Cardiac muscle cell (in vitro differentiated cells and primary cell): ENCODE measurements around the gene GPR32. TPM values are rescaled to one million over a fixed set of nuclear protein-coding genes. Genes with fewer than 3 reads are reported as not detected.

ENCODE experiments used
- DNase-seq, 2 donors: peaks; one replicate each; pipeline versions ENCODE4 v3.0.0 to v3.0.0-alpha.2; 2010 to 2017; ENCODE audit warnings: low read depth in 1 of 2, low spot score in 1 of 2
- H3K27ac ChIP-seq: fragments of 200-600 bp; sonication (generic); 2 replicates; pipeline ENCODE4 v1.5.1; 2016
- H3K27me3 ChIP-seq: fragments of 200-600 bp; sonication (generic); 2 replicates; pipeline ENCODE4 v1.6.0; 2016; ENCODE audit warnings: control low read depth
- H3K36me3 ChIP-seq: fragments of 200-600 bp; sonication (generic); 2 replicates; pipeline ENCODE4 v1.5.1; 2016; ENCODE audit warnings: control low read depth
- H3K4me1 ChIP-seq: fragments of 200-600 bp; sonication (generic); 2 replicates; pipeline ENCODE4 v1.8.1; 2017; ENCODE audit warnings: low read depth, mild to moderate bottlenecking, mixed run types
- H3K4me3 ChIP-seq: fragments of 200-600 bp; sonication (generic); 2 replicates; pipeline ENCODE4 v1.5.1; 2016; ENCODE audit warnings: mild to moderate bottlenecking
- H3K9me3 ChIP-seq: fragments of 200-600 bp; sonication (generic); 2 replicates; pipeline ENCODE4 v1.5.1; 2017; ENCODE audit warnings: low read depth, mild to moderate bottlenecking, control low read depth
- polyA plus RNA-seq: library from polyadenylated mRNA; unstranded; fragments of >200 nt; fragmentation: Nextera tagmentation; extraction: Ambion mirVana; gene quantifications from 2 replicates; pipeline ENCODE4 v1.2.1, GENCODE V29; 2016
- total RNA-seq: library from RNA; depleted of rRNA; stranded (reverse); fragments of >200 nt; gene quantifications from 2 replicates; pipeline ENCODE4 v1.2.3, GENCODE V29; 2016
- TF ChIP-seq, protein P1 (sequence below): IDR thresholded peaks from 2 replicates; pipeline ENCODE4 v1.5.1; 2012; ENCODE audit warnings: low read depth, mild to moderate bottlenecking, low read length

The GPR32 gene
- total and polyA plus RNA-seq, 2 experiments from 2014 or later = not detected

DNA sequence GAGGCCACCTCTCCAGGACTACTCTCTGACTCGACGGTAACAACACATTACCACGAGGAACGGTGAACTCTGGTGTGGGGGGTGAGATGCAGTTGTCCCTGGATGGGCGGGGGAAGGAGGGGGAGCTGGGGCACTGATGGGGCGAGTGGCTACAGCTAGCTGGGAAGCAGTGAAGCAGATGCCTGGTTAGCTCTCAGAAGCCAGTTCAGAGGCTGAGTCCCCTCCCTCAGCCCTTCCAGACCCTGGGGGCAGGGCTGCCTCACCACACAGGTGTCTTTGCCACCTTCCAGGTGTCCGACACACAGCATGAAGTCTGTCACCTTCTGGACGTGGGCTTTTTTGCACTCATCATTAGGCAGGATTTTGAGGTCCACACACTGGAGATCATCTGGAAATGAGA, 49.4 kb downstream of the GPR32 start:
- H3K27me3 ChIP-seq = peaks cover 76% of the 10 kb centered on the region
- TF ChIP-seq, protein P1, sequence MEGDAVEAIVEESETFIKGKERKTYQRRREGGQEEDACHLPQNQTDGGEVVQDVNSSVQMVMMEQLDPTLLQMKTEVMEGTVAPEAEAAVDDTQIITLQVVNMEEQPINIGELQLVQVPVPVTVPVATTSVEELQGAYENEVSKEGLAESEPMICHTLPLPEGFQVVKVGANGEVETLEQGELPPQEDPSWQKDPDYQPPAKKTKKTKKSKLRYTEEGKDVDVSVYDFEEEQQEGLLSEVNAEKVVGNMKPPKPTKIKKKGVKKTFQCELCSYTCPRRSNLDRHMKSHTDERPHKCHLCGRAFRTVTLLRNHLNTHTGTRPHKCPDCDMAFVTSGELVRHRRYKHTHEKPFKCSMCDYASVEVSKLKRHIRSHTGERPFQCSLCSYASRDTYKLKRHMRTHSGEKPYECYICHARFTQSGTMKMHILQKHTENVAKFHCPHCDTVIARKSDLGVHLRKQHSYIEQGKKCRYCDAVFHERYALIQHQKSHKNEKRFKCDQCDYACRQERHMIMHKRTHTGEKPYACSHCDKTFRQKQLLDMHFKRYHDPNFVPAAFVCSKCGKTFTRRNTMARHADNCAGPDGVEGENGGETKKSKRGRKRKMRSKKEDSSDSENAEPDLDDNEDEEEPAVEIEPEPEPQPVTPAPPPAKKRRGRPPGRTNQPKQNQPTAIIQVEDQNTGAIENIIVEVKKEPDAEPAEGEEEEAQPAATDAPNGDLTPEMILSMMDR = no peak
- no peak overlapping the region for H3K4me3 ChIP-seq

DNA sequence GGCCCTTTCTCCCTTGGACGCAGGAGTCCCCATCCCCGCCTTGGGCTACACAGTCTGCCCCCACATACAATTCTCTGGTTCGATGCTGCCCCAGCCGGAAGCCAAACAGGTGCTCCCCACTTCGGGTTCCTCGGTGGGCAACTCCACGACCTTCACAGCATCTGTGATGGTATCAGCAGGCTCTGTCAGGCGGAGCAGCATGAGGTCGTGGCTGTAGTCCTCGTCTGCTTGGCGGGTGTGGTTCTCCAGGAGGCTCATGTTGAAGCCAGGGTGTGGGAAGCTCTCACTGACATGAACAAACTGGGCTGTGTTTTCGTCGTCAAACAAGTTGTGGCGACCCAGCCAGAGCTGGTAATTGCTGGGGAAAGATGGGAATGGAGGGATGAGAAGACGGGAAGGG, 49.8 kb downstream of the GPR32 start:
- TF ChIP-seq, protein P1 = no peak
- DNase-seq = no peak
- Histone ChIP-seq H3K36me3 (no peaks in the 10 kb centered on the region), H3K4me1 (no peaks in the 10 kb centered on the region), H3K4me3 (no peak overlapping the region), H3K27me3 (peaks cover 76% of the 10 kb centered on the region), H3K27ac (no peak overlapping the region), H3K9me3 (no peaks in the 10 kb centered on the region)

More for the DNA sequence above, 49.4 kb downstream of the GPR32 start:
- Histone ChIP-seq H3K27ac (no peak overlapping the region), H3K4me1 (no peaks in the 10 kb centered on the region), H3K9me3 (no peaks in the 10 kb centered on the region), H3K36me3 (no peaks in the 10 kb centered on the region)
- no peak for DNase-seq

DNA sequence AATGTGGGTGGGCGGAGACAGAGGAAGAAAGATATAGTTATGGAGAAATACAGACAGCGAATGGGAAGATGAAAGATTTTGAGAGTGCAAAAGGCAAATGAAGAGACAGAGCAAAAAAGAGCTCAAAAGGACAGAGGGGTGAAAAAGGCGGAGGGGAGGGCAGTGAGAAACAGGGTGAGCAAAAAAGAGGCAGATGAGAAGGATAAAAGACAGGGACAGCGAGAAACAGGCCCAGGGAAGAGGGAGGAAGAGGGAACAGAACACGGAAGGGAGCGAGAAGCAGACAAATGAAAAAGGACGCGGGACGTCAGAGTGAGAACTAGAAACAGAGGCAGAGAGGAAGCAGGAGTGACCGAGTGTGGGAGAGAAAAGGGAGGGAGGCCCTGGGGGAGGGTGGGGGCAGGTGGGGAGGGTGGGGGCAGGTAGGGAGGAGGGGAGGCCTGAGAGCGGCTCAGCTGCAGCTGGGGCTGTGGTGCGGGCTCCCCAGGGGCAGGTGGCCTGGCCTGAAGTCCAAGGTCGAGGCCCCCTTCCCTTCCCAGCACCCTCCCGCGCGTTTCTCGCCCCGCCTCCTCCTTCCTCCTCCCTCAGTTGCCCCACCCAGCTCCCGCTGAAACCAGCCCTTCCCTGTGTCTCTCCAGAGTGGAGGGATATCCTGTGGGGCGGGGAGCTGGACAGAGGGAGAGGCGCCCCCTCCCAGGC, 50.4 kb downstream of the GPR32 start:
- H3K27ac ChIP-seq = no peak overlapping the region
- TF ChIP-seq, protein P1 = no peak
- no peak for DNase-seq
- no peaks in the 10 kb centered on the region for H3K4me1 ChIP-seq
- H3K4me3 ChIP-seq = no peak overlapping the region
- no peaks in the 10 kb centered on the region for H3K9me3 ChIP-seq
- peaks cover 80% of the 10 kb centered on the region for H3K27me3 ChIP-seq
- H3K36me3 ChIP-seq = no peaks in the 10 kb centered on the region

DNA sequence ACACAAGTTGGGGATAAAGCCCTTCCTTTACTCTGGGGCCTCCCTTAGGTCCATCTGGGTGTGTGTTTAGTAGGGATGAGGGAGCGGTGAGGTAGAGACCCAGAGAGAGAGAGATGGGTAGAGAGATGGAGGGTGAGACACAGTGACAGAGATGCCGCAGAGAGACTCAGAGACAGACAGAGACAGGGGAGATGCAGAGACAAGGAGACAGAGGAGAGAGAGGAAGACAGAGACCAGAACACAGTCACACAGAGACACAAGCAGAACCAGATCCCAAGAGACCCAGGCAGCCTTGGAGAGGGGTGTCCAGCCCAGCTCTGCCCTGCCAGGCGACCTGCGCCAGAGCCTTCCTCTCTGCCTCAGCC, 51.0 kb downstream of the GPR32 start:
- Histone ChIP-seq H3K27ac (no peak overlapping the region), H3K27me3 (peaks cover 81% of the 10 kb centered on the region), H3K9me3 (no peaks in the 10 kb centered on the region), H3K36me3 (no peaks in the 10 kb centered on the region), H3K4me1 (no peaks in the 10 kb centered on the region), H3K4me3 (no peak overlapping the region)
- no peak for DNase-seq
- TF ChIP-seq, protein P1 = no peak

Other genes starting within 250 kb of the GPR32 start
- 38.7 and 56.4 TPM in 2 replicates for gene LRRC4B, start 202.0 kb upstream of the GPR32 start, total RNA-seq
- gene LRRC4B, start 202.0 kb upstream of the GPR32 start, polyA plus RNA-seq = 5.8 and 6.2 TPM in 2 replicates
- 1.9 and 4.7 TPM in 2 replicates for gene SYT3, start 130.6 kb upstream of the GPR32 start, total RNA-seq
- gene SYT3, start 130.6 kb upstream of the GPR32 start, polyA plus RNA-seq = 2.1 and 4.3 TPM in 2 replicates
- gene C19orf81, start 121.0 kb upstream of the GPR32 start, total RNA-seq = 23.5 and 36.8 TPM in 2 replicates
- gene C19orf81, start 121.0 kb upstream of the GPR32 start, polyA plus RNA-seq = 42.2 and 67.4 TPM in 2 replicates
- gene SHANK1, start 50.7 kb upstream of the GPR32 start, total RNA-seq = 2.9 and 8.7 TPM in 2 replicates
- gene SHANK1, start 50.7 kb upstream of the GPR32 start, polyA plus RNA-seq = 0.71 and 2.0 TPM in 2 replicates
- 12.5 and 16.6 TPM in 2 replicates for gene CLEC11A, start 47.1 kb upstream of the GPR32 start, total RNA-seq
- 26.7 and 29.4 TPM in 2 replicates for gene CLEC11A, start 47.1 kb upstream of the GPR32 start, polyA plus RNA-seq
- not detected in 2 replicates for gene ACP4, start 20.0 kb downstream of the GPR32 start, total RNA-seq
- 0.23 and 0.64 TPM in 2 replicates for gene ACP4, start 20.0 kb downstream of the GPR32 start, polyA plus RNA-seq
- not detected in 2 replicates for gene KLK1, start 53.3 kb downstream of the GPR32 start, total RNA-seq
- gene KLK1, start 53.3 kb downstream of the GPR32 start, polyA plus RNA-seq = not detected in 2 replicates
- not detected in 2 replicates for gene KLK15, start 63.1 kb downstream of the GPR32 start, total RNA-seq
- not detected in 2 replicates for gene KLK15, start 63.1 kb downstream of the GPR32 start, polyA plus RNA-seq
- gene KLK3, start 84.5 kb downstream of the GPR32 start, total RNA-seq = not detected in 2 replicates
- 1.00 TPM in 1 of 2 replicates, not detected in the other for gene KLK3, start 84.5 kb downstream of the GPR32 start, polyA plus RNA-seq
- gene KLK2, start 103.0 kb downstream of the GPR32 start, total RNA-seq = not detected in 2 replicates
- not detected in 2 replicates for gene KLK2, start 103.0 kb downstream of the GPR32 start, polyA plus RNA-seq
- not detected in 2 replicates for gene KLK4, start 140.9 kb downstream of the GPR32 start, total RNA-seq
- not detected in 2 replicates for gene KLK4, start 140.9 kb downstream of the GPR32 start, polyA plus RNA-seq
- not detected in 2 replicates for gene KLK5, start 182.6 kb downstream of the GPR32 start, total RNA-seq
- not detected in 2 replicates for gene KLK5, start 182.6 kb downstream of the GPR32 start, polyA plus RNA-seq
- gene KLK6, start 199.1 kb downstream of the GPR32 start, total RNA-seq = 0.30 and 0.99 TPM in 2 replicates
- gene KLK6, start 199.1 kb downstream of the GPR32 start, polyA plus RNA-seq = 0.67 and 2.5 TPM in 2 replicates
- not detected in 2 replicates for gene KLK7, start 213.5 kb downstream of the GPR32 start, total RNA-seq
- gene KLK7, start 213.5 kb downstream of the GPR32 start, polyA plus RNA-seq = 0.43 TPM in 1 of 2 replicates, not detected in the other
- not detected in 2 replicates for gene KLK8, start 231.1 kb downstream of the GPR32 start, total RNA-seq
- not detected in 2 replicates for gene KLK8, start 231.1 kb downstream of the GPR32 start, polyA plus RNA-seq
- gene KLK10, start 249.2 kb downstream of the GPR32 start, total RNA-seq = 0.07 and 0.66 TPM in 2 replicates
- not detected in 2 replicates for gene KLK10, start 249.2 kb downstream of the GPR32 start, polyA plus RNA-seq